ENCODE measurements around the gene BIN2. TPM values are rescaled to one million over a fixed set of nuclear protein-coding genes. Genes with fewer than 3 reads are reported as not detected.

The BIN2 gene
- not detected in 2 replicates for total RNA-seq

DNA sequence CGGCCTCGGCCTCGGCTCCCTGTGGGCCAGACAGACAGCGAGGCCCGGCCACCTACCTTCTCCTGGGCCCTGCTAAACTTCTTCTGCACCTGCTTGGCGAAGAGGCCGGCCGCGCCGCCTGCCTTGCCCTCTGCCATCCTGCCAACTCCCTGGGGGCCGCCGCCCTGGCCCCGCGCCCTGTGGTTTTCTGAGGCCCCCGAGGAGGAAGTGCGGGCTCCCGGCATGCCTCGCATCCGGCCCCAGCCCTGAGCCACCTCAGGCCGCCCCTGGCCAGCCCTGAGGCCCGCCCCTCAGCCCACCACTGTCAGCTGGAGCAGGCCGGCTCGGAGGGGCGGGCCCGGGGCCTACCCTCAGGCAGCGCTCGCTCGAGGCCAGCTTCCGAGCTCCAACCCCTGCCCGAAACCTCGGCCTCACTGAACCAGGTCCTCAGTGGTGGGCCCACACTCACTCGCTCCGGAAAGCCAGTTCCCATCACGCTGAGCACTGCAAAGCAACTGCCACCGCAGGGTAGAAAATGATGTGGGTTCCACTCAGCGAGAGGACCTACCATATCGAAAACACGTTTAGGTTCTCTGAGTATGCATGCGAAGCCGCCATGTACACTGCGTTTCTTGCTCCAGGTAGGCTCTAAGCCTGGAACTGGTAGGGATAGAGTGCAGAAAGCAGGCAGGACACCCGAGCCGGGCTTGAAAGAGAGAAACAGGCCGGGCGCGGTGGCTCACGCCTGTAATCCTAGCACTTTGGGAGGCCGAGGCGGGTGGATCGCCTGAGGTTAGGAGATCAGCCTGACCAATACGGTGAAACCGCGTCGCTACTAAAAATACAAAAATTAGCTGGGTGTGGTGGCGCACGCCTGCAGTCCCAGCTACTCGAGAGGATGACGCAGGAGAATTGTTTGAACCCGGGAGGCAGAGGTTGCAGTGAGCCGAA, at the start of gene BIN2:
Gene BIN2, minus strand, starts transcription at position 209 of the 930 bp plus-strand sequence. Its CDS starts 72 bp downstream, at position 137.

GRCh38 chr12:51346581-51346980, 22.6 kb upstream of the BIN2 start, which contains the start of gene CELA1:
CELA1 (minus strand) TSS chr12:51346679; CDS start chr12:51346638, 41 bp downstream.

DNA sequence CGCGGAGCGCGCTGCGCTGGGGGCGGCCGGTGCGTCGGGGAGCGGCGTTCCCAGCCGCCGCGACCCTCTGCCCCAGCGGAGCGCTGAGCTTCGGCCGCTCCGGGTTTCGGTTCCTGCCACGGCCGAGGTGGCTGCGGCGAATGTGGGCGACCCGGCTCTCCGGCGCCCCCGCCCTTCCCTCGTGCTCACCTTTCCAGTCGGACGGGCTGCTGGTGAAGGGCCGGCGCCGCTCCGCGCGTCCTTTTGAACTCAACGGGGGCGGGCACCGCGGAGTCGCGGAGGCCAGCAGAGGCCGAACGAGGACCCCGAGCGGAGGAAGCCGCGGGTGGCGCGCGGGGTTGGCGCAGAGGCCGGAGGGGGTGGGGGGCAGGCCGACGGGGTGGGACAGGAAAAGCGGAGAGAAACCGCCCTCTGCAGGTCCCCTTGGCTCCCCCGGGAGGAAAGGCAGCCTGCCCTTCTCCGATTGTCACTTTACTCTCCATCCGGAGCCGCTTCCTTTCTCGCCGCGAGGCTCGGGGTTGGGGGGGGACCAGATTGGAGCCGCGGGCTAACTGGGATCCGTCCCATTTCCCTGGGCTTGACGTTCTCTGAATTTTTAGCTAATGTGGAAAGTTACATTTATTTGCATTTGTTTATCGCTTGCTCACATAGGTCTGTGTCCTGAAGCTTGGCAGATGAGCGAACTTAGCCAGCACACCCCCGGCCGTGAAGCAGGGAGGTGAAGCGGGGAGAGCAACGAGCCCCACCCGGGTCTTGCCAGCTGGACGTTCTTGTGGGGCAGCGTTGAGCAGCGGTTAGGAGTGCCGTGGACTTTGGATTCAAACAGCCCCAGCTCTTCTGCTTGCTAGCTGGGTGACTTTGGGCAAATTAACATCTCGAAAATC, 53.7 kb downstream of the BIN2 start, which contains the start of gene SMAGP:
Gene SMAGP, minus strand, starts transcription at position 349 of the 884 bp plus-strand sequence. CDS start 1,137 bp downstream, outside the sequence.

GRCh38 chr12:51238510-51239334, 85.3 kb downstream of the BIN2 start, which contains the start of gene DAZAP2:
DAZAP2 (plus strand) TSS chr12:51238826; CDS start chr12:51238908, 82 bp downstream.

Other genes with a start within 250 kb of the BIN2 start
- 12.5 and 15.4 TPM in 2 replicates for gene CSRNP2, start 240.6 kb downstream of the BIN2 start, total RNA-seq
- 7.0 and 7.4 TPM in 2 replicates for gene TFCP2, start 151.0 kb downstream of the BIN2 start, total RNA-seq
- gene POU6F1, start 106.1 kb downstream of the BIN2 start, total RNA-seq, result 1.8 and 2.2 TPM in 2 replicates
- gene DAZAP2, start 85.3 kb downstream of the BIN2 start, total RNA-seq, result 139 and 142 TPM in 2 replicates
- gene SMAGP, start 53.8 kb downstream of the BIN2 start, total RNA-seq, result 14.3 and 24.4 TPM in 2 replicates
- not detected in 2 replicates for gene CELA1, start 22.5 kb upstream of the BIN2 start, total RNA-seq
- 1.8 and 22.1 TPM in 2 replicates for gene GALNT6, start 67.2 kb upstream of the BIN2 start, total RNA-seq
- 1.5 and 2.0 TPM in 2 replicates for gene SLC4A8, start 100.7 kb upstream of the BIN2 start, total RNA-seq

Measured in subcutaneous preadipocyte (primary cell).